HuH-7.5 (cell line): ENCODE results near the gene SST.

Experiments used
- DNase-seq: peaks from one replicate; pipeline ENCODE4 v3.0.0; 2011; ENCODE audit warnings: low spot score

SST gene

DNA sequence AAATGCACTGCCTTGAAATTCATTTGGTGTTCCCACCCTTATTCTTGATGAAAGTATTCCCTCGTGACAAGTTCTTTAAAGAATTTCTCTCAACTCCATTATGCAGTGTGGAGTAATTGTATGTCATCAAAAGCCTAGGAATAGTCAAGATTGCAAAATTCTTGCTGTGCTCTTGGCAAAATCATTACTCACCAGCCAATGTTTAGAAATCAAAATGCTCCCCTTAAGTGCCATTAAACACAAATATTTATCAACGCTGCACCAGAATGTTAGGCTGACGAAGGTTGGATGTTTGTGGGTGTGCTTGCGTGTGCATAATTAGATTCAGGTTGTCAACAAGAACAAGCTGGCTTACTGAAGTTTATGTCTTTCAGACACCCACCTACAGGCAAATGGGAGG, 40.5 kb downstream of the SST start:
- no peak for DNase-seq

DNA sequence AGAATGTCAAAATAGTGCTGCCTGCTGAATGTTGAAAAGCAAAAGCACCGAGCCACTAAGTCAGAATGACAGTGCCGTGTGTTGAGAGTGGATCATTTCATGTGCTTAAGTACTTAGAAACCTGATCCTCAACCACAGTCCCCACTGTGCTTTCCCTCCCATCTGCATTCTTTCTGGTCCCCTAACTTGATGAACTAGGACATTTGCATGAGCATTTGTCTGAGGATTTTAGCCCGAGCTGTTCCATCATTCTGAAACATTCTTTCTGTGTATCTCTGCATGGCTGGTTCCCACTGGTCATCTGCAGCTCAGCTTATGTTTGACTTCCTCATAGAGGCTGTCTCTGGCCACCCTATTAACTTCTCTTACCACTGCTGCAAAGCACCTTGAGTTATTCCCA, 42.0 kb downstream of the SST start:
- no peak for DNase-seq

DNA sequence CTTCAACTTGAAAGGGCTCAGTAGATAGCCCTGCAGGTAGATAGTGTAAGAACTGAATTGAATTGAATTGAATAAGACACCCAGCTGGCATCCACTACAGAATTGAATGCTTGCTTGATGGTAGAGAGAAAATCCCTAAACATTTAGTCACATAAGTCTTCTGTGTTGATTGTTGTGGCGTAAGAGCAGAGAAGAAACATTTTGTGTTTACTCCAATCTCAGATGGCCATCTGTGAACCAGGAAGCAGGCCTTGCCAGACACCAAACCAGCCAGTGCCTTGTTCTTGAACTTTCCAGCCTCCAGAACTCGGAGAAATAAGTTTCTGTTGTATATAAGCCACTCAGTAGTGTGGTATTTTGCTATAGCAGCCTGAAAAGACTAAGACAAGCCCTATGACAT, 43.6 kb downstream of the SST start:
- no peak for DNase-seq

DNA sequence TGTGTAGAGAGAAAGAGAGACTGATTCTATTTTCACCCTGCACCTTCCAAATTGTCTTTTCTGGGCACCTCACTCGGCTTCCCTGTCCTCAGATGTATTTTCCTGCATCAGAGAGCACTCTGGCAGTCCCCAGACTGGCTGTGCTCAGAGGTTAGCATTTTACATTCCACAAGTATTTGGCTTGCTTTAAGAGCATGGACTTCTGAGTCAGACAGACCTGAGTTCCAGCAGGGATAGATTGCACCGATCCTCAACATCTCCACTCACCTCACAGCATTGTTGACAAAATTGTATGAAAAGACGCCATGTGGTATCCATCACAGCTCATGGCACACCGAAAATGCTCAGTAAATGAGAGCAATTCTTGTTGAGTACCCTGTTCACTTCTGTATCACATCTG, 45.6 kb downstream of the SST start:
- no peak for DNase-seq

DNA sequence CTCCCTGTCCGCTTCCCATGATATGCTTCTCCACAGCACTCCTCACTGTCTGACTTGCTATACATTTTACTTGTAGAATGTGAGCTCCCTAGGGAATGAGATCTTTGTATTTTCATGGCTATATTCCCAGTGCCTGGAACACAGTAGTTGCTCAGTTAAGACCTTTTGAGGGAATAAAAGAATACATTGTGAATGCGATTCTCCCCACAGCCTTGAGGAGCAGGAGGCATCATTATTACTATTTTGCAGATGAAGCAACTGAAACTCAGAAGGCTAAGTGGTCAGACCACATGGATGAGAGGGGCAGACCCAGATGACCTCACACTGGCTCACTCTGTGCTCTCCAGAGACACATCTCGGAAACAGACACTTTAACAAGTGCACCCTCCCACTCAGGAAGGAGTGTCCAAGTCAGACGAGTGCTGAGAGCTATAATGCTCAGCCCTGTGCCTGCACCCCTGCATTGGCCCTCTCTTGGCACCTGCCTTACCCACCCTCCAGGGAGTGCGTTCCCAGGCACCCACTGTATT, 46.8 kb downstream of the SST start:
- no peak for DNase-seq

DNA sequence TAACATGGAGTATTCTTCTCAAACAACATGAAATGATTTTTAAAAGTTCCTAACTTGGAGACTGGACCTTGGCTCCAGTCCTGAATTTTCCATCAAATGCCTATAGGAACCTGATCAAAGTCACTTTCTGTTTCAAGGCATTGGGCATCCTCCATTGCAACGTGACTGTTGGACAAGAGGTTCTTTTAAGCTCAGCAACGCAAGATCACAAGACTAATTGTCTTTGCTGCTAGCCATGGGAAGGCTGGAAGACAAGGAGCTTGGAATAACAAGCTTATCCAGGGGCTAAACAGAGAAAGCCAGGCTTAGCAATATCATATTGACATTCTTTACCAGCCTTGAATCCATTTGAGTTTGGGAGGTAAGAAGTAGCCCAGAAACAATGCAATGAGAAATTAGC, 48.3 kb downstream of the SST start:
- no peak for DNase-seq

DNA sequence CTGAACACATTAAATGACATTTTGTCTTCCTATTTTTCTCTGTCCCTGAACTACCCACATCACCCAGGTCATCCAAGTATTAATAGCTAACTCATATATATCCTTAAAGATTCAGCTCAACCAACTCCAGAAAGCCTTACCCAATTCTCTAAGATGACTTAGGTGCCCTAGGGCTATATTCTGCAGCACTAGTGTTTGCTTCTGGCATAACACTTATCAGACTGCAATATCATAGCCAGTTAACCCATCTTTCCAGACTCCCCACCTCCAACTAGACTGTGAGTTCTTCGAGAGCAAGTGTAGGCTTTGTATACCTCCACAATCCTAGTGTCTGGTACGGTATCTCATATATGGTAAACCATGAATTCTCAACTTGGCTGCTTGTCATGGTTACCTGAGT, 50.7 kb downstream of the SST start:
- no peak for DNase-seq
